Neural cell (in vitro differentiated cells): Measurements from ENCODE around the gene HIVEP3. TPM values are rescaled to one million over a fixed set of nuclear protein-coding genes. Genes with fewer than 3 reads are reported as not detected.

Experiments
- H2AFZ ChIP-seq: fragments of 200-600, 300-800 bp; sonication (generic), shearing (Covaris generic); 2 replicates; pipeline ENCODE4 v1.6.0; 2014; ENCODE audit warnings: low read depth, mild to moderate bottlenecking, antibody characterized with exemption, low read length, moderate library complexity
- H3F3A ChIP-seq: fragments of 200-600 bp; shearing (Covaris generic); 2 replicates; pipeline ENCODE4 v1.6.1; 2016; ENCODE audit warnings: mild to moderate bottlenecking, moderate library complexity, mixed read lengths, antibody characterized with exemption, low read length; ENCODE audit not compliant: insufficient read depth, poor library complexity, severe bottlenecking
- H3K27ac ChIP-seq: fragments of 200-600, 300-800 bp; sonication (generic), shearing (Covaris generic); 2 replicates; pipeline ENCODE4 v1.5.1; 2014; ENCODE audit warnings: mild to moderate bottlenecking, low read length, moderate library complexity
- H3K27me3 ChIP-seq: fragments of 300-800, 200-600 bp; sonication (generic), shearing (Covaris generic); 2 replicates; pipeline ENCODE4 v1.6.0; 2014; ENCODE audit warnings: mild to moderate bottlenecking, low read depth, low read length, moderate library complexity; ENCODE audit not compliant: insufficient read depth
- H3K36me3 ChIP-seq: fragments of 300-800, 200-600 bp; sonication (generic), shearing (Covaris generic); 2 replicates; pipeline ENCODE4 v1.5.1; 2014; ENCODE audit warnings: mild to moderate bottlenecking, antibody characterized with exemption, low read length, moderate library complexity; ENCODE audit not compliant: insufficient read depth
- H3K4me2 ChIP-seq: fragments of 300-800, 200-600 bp; sonication (generic), shearing (Covaris generic); 2 replicates; pipeline ENCODE4 v1.6.0; 2014; ENCODE audit warnings: mild to moderate bottlenecking, low read length
- H3K4me3 ChIP-seq: fragments of 300-800, 200-600 bp; sonication (generic), shearing (Covaris generic); 2 replicates; pipeline ENCODE4 v1.5.1; 2014; ENCODE audit warnings: mild to moderate bottlenecking, low read length, moderate library complexity
- H3K79me2 ChIP-seq: fragments of 200-600 bp; shearing (Covaris generic); replicated peaks from 2 replicates; pipeline ENCODE4 v1.6.0; 2014; ENCODE audit warnings: mild to moderate bottlenecking, low read length, moderate library complexity; ENCODE audit not compliant: insufficient read depth
- H3K9ac ChIP-seq: fragments of 300-800, 200-600 bp; sonication (generic), shearing (Covaris generic); 2 replicates; pipeline ENCODE4 v1.6.1; 2016; ENCODE audit warnings: mild to moderate bottlenecking, low read length, mixed read lengths
- H3K9me2 ChIP-seq: fragments of 200-600 bp; shearing (Covaris generic); 2 replicates; pipeline ENCODE4 v1.6.1; 2016; ENCODE audit warnings: mild to moderate bottlenecking, low read length, mixed read lengths; ENCODE audit not compliant: insufficient read depth
- H3K9me3 ChIP-seq: fragments of 200-600, 300-800 bp; sonication (generic), shearing (Covaris generic); 2 replicates; pipeline ENCODE4 v1.6.1; 2016; ENCODE audit warnings: mild to moderate bottlenecking, mixed run types, low read length, moderate library complexity, mixed read lengths
- H4K20me1 ChIP-seq: fragments of 200-600 bp; shearing (Covaris generic); 2 replicates; pipeline ENCODE4 v1.6.1; 2016; ENCODE audit warnings: mild to moderate bottlenecking, mixed run types; ENCODE audit not compliant: insufficient read depth
- CTCF ChIP-seq: fragments of 450-650 bp; IDR thresholded peaks from 2 replicates; pipeline ENCODE4 v1.5.1; 2014; ENCODE audit warnings: antibody characterized with exemption, mild to moderate bottlenecking, moderate library complexity; ENCODE audit not compliant: poor library complexity, severe bottlenecking
- EP300 ChIP-seq: fragments of 450-650 bp; conservative IDR thresholded peaks from 2 replicates; pipeline ENCODE4 v1.6.1; 2014; ENCODE audit warnings: antibody characterized with exemption, mild to moderate bottlenecking, moderate library complexity; ENCODE audit not compliant: poor library complexity, severe bottlenecking
- EZH2 ChIP-seq: fragments of 200-600, 300-800 bp; shearing (Covaris generic), sonication (generic); IDR thresholded peaks from 2 replicates; pipeline ENCODE4 v1.6.1; 2014; ENCODE audit warnings: antibody characterized with exemption, low read length, borderline replicate concordance, mild to moderate bottlenecking; ENCODE audit not compliant: insufficient read depth, poor library complexity, severe bottlenecking
- MXI1 ChIP-seq: fragments of 450-650 bp; conservative IDR thresholded peaks from 2 replicates; pipeline ENCODE4 v1.6.1; 2014; ENCODE audit warnings: antibody characterized with exemption, mild to moderate bottlenecking; ENCODE audit not compliant: poor library complexity, severe bottlenecking
- POLR2AphosphoS5 ChIP-seq: IDR thresholded peaks from 2 replicates; pipeline ENCODE4 v1.6.1; 2012
- RAD21 ChIP-seq: fragments of 450-650 bp; conservative IDR thresholded peaks from 2 replicates; pipeline ENCODE4 v1.6.1; 2014; ENCODE audit warnings: antibody characterized with exemption, mild to moderate bottlenecking, moderate library complexity
- SMC3 ChIP-seq: fragments of 450-650 bp; conservative IDR thresholded peaks from 2 replicates; pipeline ENCODE4 v1.6.1; 2014; ENCODE audit warnings: antibody characterized with exemption, mild to moderate bottlenecking, moderate library complexity; ENCODE audit not compliant: poor library complexity
- TAF1 ChIP-seq: IDR thresholded peaks from 2 replicates; pipeline ENCODE4 v1.6.1; 2012; ENCODE audit warnings: low read depth
- polyA plus RNA-seq: library from polyadenylated mRNA; depleted of rRNA; stranded (reverse); fragments of >200 nt; gene quantifications from 2 replicates; pipeline ENCODE4 v1.2.3, GENCODE V29; 2014
- TF ChIP-seq, protein P1 (sequence below): IDR thresholded peaks from 2 replicates; pipeline ENCODE4 v1.6.1; 2012; ENCODE audit warnings: borderline replicate concordance

Gene HIVEP3
- polyA plus RNA-seq, 1 donor from 2014 or later, result 2.6 TPM

DNA sequence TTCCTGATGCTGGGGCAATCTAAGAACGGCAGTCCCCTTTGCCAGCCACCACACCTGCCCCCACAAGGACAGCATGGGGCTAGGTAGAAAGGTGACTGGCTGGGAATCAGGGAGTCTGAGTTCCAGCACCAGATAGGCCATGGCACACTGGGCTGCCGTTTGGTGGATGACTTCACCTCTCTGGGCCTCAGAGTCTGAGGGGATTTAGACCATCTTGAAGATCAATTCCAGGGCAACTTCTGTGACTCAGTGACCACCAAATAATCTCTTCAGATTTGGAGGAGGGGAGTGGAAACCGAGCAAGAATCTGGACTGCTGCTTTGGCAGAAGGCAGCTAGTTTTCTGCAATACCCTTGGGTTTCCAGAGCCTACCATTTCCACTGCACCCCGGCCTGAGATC lies 342.1 kb downstream of the HIVEP3 start:
- Histone ChIP-seq H3K9me2 (no peaks in the 10 kb centered on the region), H3K4me3 (no peak overlapping the region), H3K9ac (no peak overlapping the region), H3K4me2 (no peak overlapping the region), H3K9me3 (no peaks in the 10 kb centered on the region), H3K36me3 (no peaks in the 10 kb centered on the region), H3K27ac (no peak overlapping the region), H2AFZ (no peak overlapping the region), H3K27me3 (no peaks in the 10 kb centered on the region), H3F3A (no peaks in the 10 kb centered on the region), H3K79me2 (no peaks in the 10 kb centered on the region), H4K20me1 (no peaks in the 10 kb centered on the region)
- no peak for TF ChIP-seq EZH2
- TF ChIP-seq EP300, result no peak
- no peak for TF ChIP-seq SMC3
- TF ChIP-seq POLR2AphosphoS5, result no peak
- no peak for TF ChIP-seq MXI1
- TF ChIP-seq RAD21, result no peak
- TF ChIP-seq CTCF, result no peak
- TF ChIP-seq TAF1, result no peak
- TF ChIP-seq, protein P1, sequence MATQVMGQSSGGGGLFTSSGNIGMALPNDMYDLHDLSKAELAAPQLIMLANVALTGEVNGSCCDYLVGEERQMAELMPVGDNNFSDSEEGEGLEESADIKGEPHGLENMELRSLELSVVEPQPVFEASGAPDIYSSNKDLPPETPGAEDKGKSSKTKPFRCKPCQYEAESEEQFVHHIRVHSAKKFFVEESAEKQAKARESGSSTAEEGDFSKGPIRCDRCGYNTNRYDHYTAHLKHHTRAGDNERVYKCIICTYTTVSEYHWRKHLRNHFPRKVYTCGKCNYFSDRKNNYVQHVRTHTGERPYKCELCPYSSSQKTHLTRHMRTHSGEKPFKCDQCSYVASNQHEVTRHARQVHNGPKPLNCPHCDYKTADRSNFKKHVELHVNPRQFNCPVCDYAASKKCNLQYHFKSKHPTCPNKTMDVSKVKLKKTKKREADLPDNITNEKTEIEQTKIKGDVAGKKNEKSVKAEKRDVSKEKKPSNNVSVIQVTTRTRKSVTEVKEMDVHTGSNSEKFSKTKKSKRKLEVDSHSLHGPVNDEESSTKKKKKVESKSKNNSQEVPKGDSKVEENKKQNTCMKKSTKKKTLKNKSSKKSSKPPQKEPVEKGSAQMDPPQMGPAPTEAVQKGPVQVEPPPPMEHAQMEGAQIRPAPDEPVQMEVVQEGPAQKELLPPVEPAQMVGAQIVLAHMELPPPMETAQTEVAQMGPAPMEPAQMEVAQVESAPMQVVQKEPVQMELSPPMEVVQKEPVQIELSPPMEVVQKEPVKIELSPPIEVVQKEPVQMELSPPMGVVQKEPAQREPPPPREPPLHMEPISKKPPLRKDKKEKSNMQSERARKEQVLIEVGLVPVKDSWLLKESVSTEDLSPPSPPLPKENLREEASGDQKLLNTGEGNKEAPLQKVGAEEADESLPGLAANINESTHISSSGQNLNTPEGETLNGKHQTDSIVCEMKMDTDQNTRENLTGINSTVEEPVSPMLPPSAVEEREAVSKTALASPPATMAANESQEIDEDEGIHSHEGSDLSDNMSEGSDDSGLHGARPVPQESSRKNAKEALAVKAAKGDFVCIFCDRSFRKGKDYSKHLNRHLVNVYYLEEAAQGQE, result no peak

- Histone ChIP-seq H3K9me2 (no peaks in the 10 kb centered on the region), H3K9ac (no peak overlapping the region), H4K20me1 (no peaks in the 10 kb centered on the region), H3K36me3 (no peaks in the 10 kb centered on the region), H3K9me3 (no peaks in the 10 kb centered on the region), H3K79me2 (no peaks in the 10 kb centered on the region), H3K4me3 (no peak overlapping the region), H3K27ac (no peak overlapping the region), H3F3A (no peaks in the 10 kb centered on the region), H3K4me2 (no peak overlapping the region), H3K27me3 (no peaks in the 10 kb centered on the region), H2AFZ (no peak overlapping the region)
- no peak for TF ChIP-seq EP300
- TF ChIP-seq SMC3, result no peak
- TF ChIP-seq MXI1, result no peak
- TF ChIP-seq POLR2AphosphoS5, result no peak
- TF ChIP-seq TAF1, result no peak
- no peak for TF ChIP-seq EZH2
- no peak for TF ChIP-seq RAD21
Observed at GRCh38 chr1:41576206-41576605, 342.5 kb downstream of the HIVEP3 start.
